Skeletal muscle tissue (tissue), 3 donors: ENCODE data around the gene LOC128125822.
A peak's percentile ranks its signal among the peaks of the same experiment; 100 is the strongest.

Experiments
- H3K27ac ChIP-seq: one replicate; pipeline ENCODE4 v1.7.0; 2013; ENCODE audit warnings: mild to moderate bottlenecking, low read depth, low read length, inconsistent platforms
- H3K27me3 ChIP-seq, 3 donors: one replicate each; pipeline ENCODE4 v1.7.0; 2013; ENCODE audit warnings: low read length in 3 of 3; ENCODE audit not compliant: control insufficient read depth in 3 of 3, insufficient read depth in 3 of 3
- H3K36me3 ChIP-seq, 3 donors: one replicate each; pipeline ENCODE4 v1.7.0; 2013; ENCODE audit warnings: low read length in 3 of 3; ENCODE audit not compliant: control insufficient read depth in 3 of 3, insufficient read depth in 3 of 3
- H3K4me1 ChIP-seq, 3 donors: one replicate each; pipeline ENCODE4 v1.7.0; 2013; ENCODE audit warnings: low read length in 3 of 3, mild to moderate bottlenecking in 3 of 3; ENCODE audit not compliant: control insufficient read depth in 3 of 3, insufficient read depth in 3 of 3
- H3K4me3 ChIP-seq, 3 donors: one replicate each; pipeline ENCODE4 v1.7.0; 2013; ENCODE audit warnings: low read length in 3 of 3
- H3K9ac ChIP-seq, 3 donors: one replicate each; pipeline ENCODE4 v1.7.0; 2013; ENCODE audit warnings: low read length in 3 of 3, mild to moderate bottlenecking in 3 of 3, moderate library complexity in 2 of 3, low read depth in 1 of 3
- H3K9me3 ChIP-seq, 3 donors: one replicate each; pipeline ENCODE4 v1.7.0; 2013; ENCODE audit warnings: low read length in 3 of 3; ENCODE audit not compliant: control insufficient read depth in 3 of 3
- donor health status: Osteomylitis.

The LOC128125822 gene

DNA sequence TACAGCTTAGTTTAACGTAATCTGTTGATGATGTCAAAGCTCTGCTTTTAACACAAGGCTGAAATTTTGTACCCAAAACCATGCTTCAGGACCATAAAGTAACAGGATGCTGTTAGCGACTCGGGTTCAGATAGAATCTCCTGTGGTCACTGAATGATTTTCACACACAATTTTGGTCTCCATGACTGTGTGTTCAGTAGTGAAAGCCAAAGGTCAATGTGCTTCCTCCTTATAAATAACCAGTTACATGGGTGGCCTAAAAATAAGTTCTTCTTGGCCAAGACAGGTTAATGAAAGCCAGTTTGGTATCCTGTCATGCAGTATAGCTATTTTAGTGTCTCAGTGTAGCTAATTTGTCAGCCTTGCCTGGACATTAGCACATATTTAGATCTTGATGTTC, 19.1 kb upstream of the LOC128125822 start:
- Histone ChIP-seq H3K27ac (peak overlapping the region; percentile 95), H3K9ac (peak overlapping the region; percentile 25 to 58 (median 55)), H3K4me3 (peak overlapping the region in 2 of 3 donors; percentile 6 to 38)

DNA sequence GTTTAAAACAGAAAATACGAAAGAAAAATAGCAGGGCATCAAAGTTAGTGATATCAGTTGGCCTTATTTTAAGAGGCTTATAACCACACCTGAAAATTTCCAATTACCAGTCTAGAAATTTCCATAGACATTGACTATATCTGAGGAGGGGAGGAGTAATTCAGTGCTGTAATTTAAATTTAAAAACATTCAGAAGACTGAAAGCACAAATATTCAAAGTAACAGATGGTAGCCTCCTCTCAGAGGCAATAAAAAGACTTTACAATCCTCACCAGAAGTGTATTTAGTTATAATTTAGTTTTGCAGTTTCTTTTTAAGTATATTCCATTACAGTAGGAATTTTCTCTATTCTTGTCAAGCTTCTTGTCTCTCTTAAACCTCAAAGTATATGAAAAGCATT, 18.4 kb upstream of the LOC128125822 start:
- peak overlapping the region; percentile 95 for H3K27ac ChIP-seq
- H3K36me3 ChIP-seq = no peaks in the 10 kb centered on the region
- peaks cover 2 to 10% (median 5%) of the 10 kb centered on the region in 3 donors for H3K4me1 ChIP-seq
- peak overlapping the region; percentile 25 to 58 (median 55) for H3K9ac ChIP-seq
- H3K4me3 ChIP-seq = peak overlapping the region in 1 of 3 donors; percentile 38
- no peaks in the 10 kb centered on the region for H3K9me3 ChIP-seq
- H3K27me3 ChIP-seq = no peaks in the 10 kb centered on the region

More for the DNA sequence above, 19.1 kb upstream of the LOC128125822 start:
- H3K27me3 ChIP-seq = no peaks in the 10 kb centered on the region
- peaks cover 2 to 10% (median 5%) of the 10 kb centered on the region in 3 donors for H3K4me1 ChIP-seq
- H3K9me3 ChIP-seq = no peaks in the 10 kb centered on the region
- no peaks in the 10 kb centered on the region for H3K36me3 ChIP-seq

DNA sequence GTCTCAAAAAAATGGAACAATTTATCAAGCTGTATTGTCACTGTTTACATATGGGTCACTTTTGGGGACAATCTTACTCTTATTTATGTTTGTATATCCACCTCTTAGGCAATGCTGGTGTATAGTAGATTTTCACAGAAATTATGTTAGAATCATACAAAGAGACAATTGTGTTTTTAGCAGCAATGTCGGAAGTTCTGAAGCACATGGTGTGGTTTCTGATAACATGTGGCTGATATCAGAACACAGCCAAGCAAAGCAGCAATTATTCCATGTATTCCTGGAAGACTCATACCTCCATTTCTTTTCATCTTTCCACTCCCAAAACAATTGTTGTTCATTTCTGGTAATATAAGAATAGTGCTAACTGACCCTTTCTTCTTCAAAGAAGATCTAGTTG, 17.5 kb upstream of the LOC128125822 start:
- H3K27ac ChIP-seq = peak overlapping the region; percentile 95
- H3K4me3 ChIP-seq = no peak overlapping the region
- H3K9ac ChIP-seq = no peak overlapping the region
- peaks cover 2 to 10% (median 5%) of the 10 kb centered on the region in 3 donors for H3K4me1 ChIP-seq
- no peaks in the 10 kb centered on the region for H3K9me3 ChIP-seq
- no peaks in the 10 kb centered on the region for H3K27me3 ChIP-seq
- H3K36me3 ChIP-seq = no peaks in the 10 kb centered on the region

DNA sequence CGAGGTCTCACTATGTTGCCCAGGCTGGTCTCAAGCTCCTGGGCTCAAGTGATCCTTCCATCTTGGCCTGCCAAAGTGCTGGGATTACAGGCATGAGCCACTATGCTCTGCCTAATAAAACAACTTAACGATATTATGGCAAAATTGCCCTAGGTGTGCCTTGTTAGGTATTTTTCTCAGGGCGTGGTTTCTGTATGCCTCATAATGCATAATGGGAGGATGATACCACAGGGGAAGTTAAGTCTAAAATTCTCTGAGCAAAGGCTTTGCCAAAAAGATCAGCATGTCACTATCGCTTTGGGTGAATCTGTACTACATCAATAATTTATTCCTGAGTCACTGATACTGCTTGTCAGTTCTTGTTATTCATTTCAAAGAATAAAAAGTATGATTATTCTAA, 15.9 kb upstream of the LOC128125822 start:
- Histone ChIP-seq H3K9ac (no peak overlapping the region), H3K9me3 (no peaks in the 10 kb centered on the region), H3K4me3 (no peak overlapping the region), H3K36me3 (no peaks in the 10 kb centered on the region), H3K4me1 (peaks cover 2 to 13% (median 5%) of the 10 kb centered on the region in 3 donors), H3K27me3 (no peaks in the 10 kb centered on the region), H3K27ac (no peak overlapping the region)

DNA sequence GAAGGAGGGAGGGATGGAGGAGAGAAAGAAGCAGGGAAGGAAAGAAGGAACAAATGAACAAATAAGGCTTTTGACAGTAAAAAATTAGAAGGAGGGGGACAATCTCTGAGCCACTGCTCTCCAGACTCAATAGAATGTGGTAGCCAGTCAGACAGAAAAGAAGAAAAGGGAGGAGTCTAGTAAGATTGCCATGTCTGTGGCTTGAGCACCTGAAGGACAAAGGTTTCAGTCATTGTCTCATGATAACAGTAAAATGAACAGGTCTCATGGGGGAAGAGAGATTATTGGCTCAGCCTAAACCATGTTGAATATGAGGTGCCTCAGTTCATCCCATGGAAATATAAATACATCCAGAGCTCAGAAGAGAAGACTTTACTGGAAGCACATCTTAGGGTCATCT, 14.0 kb upstream of the LOC128125822 start:
- Histone ChIP-seq H3K36me3 (no peaks in the 10 kb centered on the region), H3K9ac (no peak overlapping the region), H3K4me3 (no peak overlapping the region), H3K4me1 (peaks cover 2 to 15% (median 5%) of the 10 kb centered on the region in 3 donors), H3K27me3 (no peaks in the 10 kb centered on the region), H3K9me3 (no peaks in the 10 kb centered on the region), H3K27ac (no peak overlapping the region)

DNA sequence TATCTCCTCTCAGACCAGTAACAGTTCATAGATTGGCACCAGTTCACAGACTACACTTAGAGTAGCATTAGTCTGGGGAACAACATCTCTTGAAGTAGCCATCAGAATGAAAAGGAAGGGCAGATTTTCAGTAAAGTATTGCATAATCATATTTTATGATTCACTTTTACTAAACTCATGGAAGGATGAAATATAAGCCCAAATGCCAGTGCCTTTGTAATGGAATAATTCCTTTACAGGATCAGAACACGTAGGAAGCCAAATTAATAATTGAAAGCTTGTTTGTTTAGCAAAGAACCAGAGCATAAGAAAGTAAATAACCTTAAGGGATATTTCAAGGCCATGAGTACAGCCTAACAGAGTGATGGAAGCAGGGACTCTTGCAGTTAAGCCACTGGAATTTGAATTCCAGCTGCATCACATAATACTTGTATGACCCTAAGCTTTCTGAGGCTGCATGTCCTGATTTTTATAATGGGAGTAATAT, 11.4 kb upstream of the LOC128125822 start:
- Histone ChIP-seq H3K4me3 (no peak overlapping the region), H3K9ac (peak overlapping the region in 1 of 3 donors; percentile 38), H3K9me3 (no peaks in the 10 kb centered on the region), H3K27ac (no peak overlapping the region), H3K27me3 (no peaks in the 10 kb centered on the region), H3K4me1 (peaks cover 5 to 18% (median 6%) of the 10 kb centered on the region in 3 donors), H3K36me3 (no peaks in the 10 kb centered on the region)

DNA sequence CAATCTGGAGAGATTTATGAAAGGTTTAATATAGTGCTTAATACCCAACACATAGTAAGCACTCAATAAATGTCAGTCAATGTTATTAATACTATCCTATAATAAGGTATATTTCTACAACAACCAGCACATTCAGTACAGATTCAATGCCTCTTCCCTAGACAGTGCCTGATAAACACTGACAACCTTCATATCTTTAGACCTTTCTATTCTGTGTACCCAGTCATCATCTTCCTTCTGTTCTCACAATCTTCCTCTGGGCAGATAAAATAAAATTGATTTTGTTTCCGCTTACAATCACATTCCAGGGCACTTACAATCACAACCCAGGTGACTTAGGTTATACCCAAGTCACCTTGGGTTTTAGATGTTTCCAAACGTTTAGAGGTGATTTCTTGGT, 11.0 kb upstream of the LOC128125822 start:
- Histone ChIP-seq H3K36me3 (no peaks in the 10 kb centered on the region), H3K4me3 (no peak overlapping the region), H3K27ac (no peak overlapping the region), H3K4me1 (peaks cover 5 to 18% (median 6%) of the 10 kb centered on the region in 3 donors), H3K9ac (no peak overlapping the region), H3K9me3 (no peaks in the 10 kb centered on the region), H3K27me3 (no peaks in the 10 kb centered on the region)

DNA sequence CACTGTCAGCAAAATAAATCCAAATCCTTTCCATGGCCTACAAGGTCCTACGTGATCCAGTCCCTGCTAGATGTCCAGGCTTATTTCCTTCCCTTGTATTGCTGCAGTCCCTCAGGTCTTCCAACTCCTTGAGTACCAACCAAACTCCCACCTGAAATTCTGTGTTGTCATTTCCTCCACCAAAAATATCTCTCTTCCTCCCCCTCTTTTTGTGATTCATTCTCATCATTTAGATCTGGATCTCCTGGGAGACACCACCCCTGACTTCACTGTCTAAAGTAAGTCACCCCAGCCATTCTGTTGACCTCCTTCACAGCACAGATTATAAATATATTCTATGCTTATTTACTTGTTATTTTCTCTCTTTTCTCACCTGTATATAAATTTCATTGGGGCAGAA, 9.0 kb upstream of the LOC128125822 start:
- Histone ChIP-seq H3K36me3 (no peaks in the 10 kb centered on the region), H3K9ac (no peak overlapping the region), H3K9me3 (no peaks in the 10 kb centered on the region), H3K4me1 (peaks cover 5 to 18% (median 6%) of the 10 kb centered on the region in 3 donors), H3K27ac (peak overlapping the region; percentile 23), H3K27me3 (no peaks in the 10 kb centered on the region), H3K4me3 (no peak overlapping the region)

DNA sequence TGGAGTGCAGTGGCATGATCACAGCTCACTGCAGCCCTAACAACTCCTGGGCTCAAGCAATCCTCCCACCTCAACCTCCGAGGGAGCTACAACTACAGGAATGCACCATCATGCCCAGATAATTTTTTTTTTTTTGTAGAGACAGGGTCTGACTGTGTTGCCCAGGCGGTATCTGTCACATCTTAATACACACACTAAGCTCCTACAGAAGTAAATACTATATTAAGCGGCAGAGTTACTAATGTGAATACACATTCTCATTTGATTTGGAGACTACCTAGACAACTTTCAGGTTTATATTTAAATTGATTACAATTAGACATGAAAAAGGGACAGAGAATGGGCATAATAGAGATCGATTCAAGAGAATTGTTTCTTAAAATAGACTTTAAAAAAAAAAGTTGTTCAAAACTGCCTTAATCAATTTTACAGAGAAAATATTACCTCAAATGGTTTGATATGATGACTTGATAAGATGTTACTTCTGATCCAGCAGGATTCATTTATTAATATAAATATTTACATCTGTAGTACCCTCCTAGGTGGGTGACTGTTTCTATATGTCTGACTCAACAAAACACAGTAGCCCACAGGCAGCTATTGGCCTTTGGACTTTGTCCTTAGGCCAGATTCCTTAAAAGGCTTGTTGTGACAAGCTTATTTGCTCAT, 7.1 kb upstream of the LOC128125822 start:
- Histone ChIP-seq H3K9me3 (no peaks in the 10 kb centered on the region), H3K27me3 (no peaks in the 10 kb centered on the region), H3K36me3 (no peaks in the 10 kb centered on the region), H3K27ac (peak overlapping the region; percentile 66), H3K4me3 (no peak overlapping the region), H3K9ac (no peak overlapping the region), H3K4me1 (peaks cover 5 to 18% (median 6%) of the 10 kb centered on the region in 3 donors)

DNA sequence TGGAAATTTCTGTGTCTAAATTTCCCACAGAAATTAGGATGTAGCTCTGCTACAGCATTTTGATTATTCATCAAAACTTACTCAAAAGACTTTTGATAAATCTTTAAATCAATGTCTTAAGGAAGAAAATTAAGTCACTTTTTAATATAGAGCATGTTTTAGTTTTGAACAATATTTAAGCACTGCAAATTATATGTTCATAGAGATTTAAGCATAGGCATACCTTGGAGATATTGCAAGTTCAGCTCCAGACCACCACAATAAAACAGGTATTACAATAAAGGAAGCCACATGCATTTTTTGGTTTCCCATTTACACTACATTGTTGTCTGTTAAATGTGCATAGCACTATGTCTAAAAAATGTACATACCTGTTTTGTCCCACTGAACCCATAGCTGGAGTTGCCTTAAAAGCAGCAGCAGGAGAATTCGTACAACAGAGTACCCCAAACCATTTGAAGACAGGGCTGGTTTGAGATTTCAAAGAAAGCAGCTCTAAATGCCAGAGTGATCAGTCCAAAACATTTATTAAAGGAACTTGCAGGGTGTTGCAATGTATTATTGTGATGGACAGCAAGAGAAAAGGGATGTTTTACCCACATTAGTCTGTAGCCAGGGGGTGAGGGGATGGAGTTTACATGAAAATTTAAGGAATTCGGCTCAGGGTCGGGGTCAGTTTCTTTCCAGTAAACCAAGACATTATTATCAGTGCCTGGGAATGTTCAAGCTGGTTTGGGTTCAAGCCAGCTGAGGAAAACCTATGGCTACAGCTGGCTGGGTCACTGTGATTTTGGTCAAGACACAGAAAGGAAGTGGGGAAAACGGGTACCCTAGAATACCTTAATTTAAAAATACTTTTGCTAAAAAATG, 6.3 kb upstream of the LOC128125822 start:
- peak overlapping the region; percentile 66 for H3K27ac ChIP-seq
- no peaks in the 10 kb centered on the region for H3K36me3 ChIP-seq
- no peak overlapping the region for H3K9ac ChIP-seq
- no peaks in the 10 kb centered on the region for H3K27me3 ChIP-seq
- H3K4me3 ChIP-seq = no peak overlapping the region
- peaks cover 5 to 15% (median 6%) of the 10 kb centered on the region in 3 donors for H3K4me1 ChIP-seq
- no peaks in the 10 kb centered on the region for H3K9me3 ChIP-seq
